Hepatocyte (in vitro differentiated cells): ENCODE results near the gene PALLD.

Source experiments
- EZH2 ChIP-seq: fragments of 200-600 bp; sonication (generic); IDR thresholded peaks from 2 replicates; pipeline ENCODE4 v1.6.1; 2016; ENCODE audit warnings: antibody characterized with exemption, mild to moderate bottlenecking, borderline replicate concordance
- TF ChIP-seq, protein P1 (sequence below): fragments of 200-600 bp; sonication (generic); IDR thresholded peaks from 2 replicates; pipeline ENCODE4 v1.5.1; 2016; ENCODE audit warnings: antibody characterized with exemption, mild to moderate bottlenecking; ENCODE audit not compliant: poor library complexity

GRCh38 chr4:168812806-168813205 lies 316.0 kb downstream of the PALLD start:
- TF ChIP-seq, protein P1, sequence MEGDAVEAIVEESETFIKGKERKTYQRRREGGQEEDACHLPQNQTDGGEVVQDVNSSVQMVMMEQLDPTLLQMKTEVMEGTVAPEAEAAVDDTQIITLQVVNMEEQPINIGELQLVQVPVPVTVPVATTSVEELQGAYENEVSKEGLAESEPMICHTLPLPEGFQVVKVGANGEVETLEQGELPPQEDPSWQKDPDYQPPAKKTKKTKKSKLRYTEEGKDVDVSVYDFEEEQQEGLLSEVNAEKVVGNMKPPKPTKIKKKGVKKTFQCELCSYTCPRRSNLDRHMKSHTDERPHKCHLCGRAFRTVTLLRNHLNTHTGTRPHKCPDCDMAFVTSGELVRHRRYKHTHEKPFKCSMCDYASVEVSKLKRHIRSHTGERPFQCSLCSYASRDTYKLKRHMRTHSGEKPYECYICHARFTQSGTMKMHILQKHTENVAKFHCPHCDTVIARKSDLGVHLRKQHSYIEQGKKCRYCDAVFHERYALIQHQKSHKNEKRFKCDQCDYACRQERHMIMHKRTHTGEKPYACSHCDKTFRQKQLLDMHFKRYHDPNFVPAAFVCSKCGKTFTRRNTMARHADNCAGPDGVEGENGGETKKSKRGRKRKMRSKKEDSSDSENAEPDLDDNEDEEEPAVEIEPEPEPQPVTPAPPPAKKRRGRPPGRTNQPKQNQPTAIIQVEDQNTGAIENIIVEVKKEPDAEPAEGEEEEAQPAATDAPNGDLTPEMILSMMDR = no peak
- TF ChIP-seq EZH2 = no peak
